ENCODE measurements around the gene STAT6. TPM values are rescaled to one million over a fixed set of nuclear protein-coding genes. Genes with fewer than 3 reads are reported as not detected.

Gene STAT6
- total RNA-seq, 1 donor from 2014 or later = 33.8 TPM

DNA sequence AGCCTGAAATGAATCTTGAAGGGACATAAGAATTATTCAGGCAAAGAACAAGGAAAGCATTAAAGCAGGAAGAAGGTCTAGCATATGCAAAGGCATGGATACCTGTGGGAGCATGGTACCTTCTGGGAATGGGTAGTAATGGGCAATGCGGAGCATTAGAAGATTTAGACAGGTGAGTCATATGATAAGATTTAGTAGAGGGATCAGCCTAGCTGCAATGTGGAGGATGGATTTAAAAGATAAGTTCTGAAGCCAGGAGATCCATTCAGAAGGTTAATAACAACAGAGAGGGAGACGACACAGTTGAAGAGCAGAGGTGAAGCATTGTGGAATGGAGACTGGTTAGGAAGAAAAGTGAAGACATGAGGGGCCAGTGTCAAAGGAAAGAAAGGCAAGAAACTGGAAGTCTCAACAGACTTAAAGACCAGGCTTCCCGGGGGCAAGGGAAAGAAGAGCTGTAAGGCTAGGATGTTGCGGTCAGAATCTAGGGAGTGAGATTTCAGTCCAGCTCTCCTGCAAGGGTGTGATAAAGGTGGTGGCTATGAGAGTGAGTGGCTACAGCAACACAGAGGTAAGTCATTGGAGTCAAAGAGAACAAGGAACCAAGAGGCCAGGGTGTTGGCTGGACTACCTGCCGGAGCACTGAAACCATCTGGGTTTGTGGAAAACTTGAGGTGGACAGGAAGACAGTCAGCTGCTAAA lies 5.6 kb upstream of the STAT6 start:
- H3K79me2 ChIP-seq (ENCODE audit: insufficient read depth, low read length) = no peaks in the 10 kb centered on the region
- peaks cover 15% of the 10 kb centered on the region for H3K4me1 ChIP-seq (ENCODE audit: insufficient read depth, low read length)
- H3K27ac ChIP-seq (ENCODE audit: low read depth, low read length) = no peak overlapping the region
- H2AFZ ChIP-seq (ENCODE audit: low read depth, low read length) = no peak overlapping the region
- H3K4me3 Mint-ChIP-seq (ENCODE audit: unreplicated experiment) = peak overlapping the region; percentile 31
- TF ChIP-seq, protein P1, sequence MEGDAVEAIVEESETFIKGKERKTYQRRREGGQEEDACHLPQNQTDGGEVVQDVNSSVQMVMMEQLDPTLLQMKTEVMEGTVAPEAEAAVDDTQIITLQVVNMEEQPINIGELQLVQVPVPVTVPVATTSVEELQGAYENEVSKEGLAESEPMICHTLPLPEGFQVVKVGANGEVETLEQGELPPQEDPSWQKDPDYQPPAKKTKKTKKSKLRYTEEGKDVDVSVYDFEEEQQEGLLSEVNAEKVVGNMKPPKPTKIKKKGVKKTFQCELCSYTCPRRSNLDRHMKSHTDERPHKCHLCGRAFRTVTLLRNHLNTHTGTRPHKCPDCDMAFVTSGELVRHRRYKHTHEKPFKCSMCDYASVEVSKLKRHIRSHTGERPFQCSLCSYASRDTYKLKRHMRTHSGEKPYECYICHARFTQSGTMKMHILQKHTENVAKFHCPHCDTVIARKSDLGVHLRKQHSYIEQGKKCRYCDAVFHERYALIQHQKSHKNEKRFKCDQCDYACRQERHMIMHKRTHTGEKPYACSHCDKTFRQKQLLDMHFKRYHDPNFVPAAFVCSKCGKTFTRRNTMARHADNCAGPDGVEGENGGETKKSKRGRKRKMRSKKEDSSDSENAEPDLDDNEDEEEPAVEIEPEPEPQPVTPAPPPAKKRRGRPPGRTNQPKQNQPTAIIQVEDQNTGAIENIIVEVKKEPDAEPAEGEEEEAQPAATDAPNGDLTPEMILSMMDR (IDR thresholded peaks at IDR 0.05; ENCODE audit: insufficient read depth, low read depth, low read length) = no peak
- TF ChIP-seq EZH2 (IDR thresholded peaks at IDR 0.05; ENCODE audit: insufficient read depth, low read length) = no peak
- no peaks in the 10 kb centered on the region for H3K9me3 ChIP-seq (ENCODE audit: insufficient read depth, low read depth, low read length)
- H4K20me1 ChIP-seq (ENCODE audit: insufficient read depth, low read length) = no peaks in the 10 kb centered on the region
- H3K36me3 ChIP-seq (ENCODE audit: insufficient read depth, low read length) = no peaks in the 10 kb centered on the region
- H3K4me3 ChIP-seq (ENCODE audit: insufficient read depth, low read depth, low read length) = no peak overlapping the region
- H3K27ac Mint-ChIP-seq (ENCODE audit: unreplicated experiment) = no peak overlapping the region
- no peak overlapping the region for H3K9ac ChIP-seq (ENCODE audit: low read length)
- no peak for FAIRE-seq
- H3K36me3 Mint-ChIP-seq (ENCODE audit: low read depth, unreplicated experiment) = peaks cover 6% of the 10 kb centered on the region
- no peak for DNase-seq (ENCODE audit: low read depth)
- peaks cover 9% of the 10 kb centered on the region for H3K27me3 Mint-ChIP-seq (ENCODE audit: low read depth, unreplicated experiment)
- peaks cover 15% of the 10 kb centered on the region for H3K4me1 Mint-ChIP-seq (ENCODE audit: low read depth, unreplicated experiment)
- no peaks in the 10 kb centered on the region for H3K27me3 ChIP-seq (ENCODE audit: insufficient read depth, low read length)
- H3K4me2 ChIP-seq (ENCODE audit: low read length) = no peak overlapping the region
- peaks cover 1% of the 10 kb centered on the region for H3K9me3 Mint-ChIP-seq (ENCODE audit: unreplicated experiment)

DNA sequence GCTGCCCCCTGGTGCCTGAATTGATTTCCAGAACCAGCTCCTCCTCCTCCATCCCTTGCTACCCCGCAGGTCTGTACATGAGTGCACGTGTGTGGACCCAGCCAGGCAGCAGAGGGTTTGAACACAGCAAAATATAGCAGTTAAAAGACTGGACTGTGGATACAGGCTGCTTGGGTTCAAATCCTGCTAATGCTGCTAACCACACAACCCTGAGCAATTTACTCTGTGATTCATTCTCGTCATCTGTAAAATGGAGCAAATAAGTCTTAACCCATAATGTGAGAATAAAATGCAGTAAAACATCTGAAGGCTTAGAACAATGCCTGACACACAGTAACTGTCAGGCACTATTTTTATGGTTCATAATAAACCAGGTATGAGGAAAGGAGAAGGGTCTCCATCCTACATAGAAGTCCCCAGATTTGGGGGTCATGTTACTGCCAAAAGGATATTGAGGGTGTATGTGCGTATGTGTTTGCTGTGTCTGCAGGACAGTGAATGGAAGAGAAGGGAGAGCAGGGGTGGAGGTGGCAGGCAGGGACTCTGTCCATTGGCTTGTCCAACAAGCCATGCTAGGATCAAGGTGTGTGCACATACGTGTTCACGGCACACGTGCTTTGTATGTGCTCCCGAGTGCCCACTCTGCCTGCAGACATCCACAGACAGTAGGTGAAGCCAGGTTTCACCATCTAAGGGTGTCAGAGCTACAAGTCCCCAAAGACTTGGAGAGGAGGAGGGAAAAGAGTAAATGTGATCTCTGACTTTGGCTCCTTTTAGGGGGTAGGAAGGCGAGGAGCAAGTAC lies 1.5 kb upstream of the STAT6 start:
- no peak for FAIRE-seq
- H3K36me3 ChIP-seq (ENCODE audit: insufficient read depth, low read length) = no peaks in the 10 kb centered on the region
- H3K9me3 Mint-ChIP-seq (ENCODE audit: unreplicated experiment) = peaks cover 1% of the 10 kb centered on the region

More for the DNA sequence above, 1.5 kb upstream of the STAT6 start:
- Histone ChIP-seq H3K4me1 (ENCODE audit: insufficient read depth, low read length) (peaks cover 29% of the 10 kb centered on the region), H3K27ac (ENCODE audit: low read depth, low read length) (peak overlapping the region; percentile 45), H3K27me3 (ENCODE audit: insufficient read depth, low read length) (no peaks in the 10 kb centered on the region), H3K4me3 (ENCODE audit: insufficient read depth, low read depth, low read length) (peak overlapping the region; percentile 63), H3K4me2 (ENCODE audit: low read length) (peak overlapping the region; percentile 90), H3K9me3 (ENCODE audit: insufficient read depth, low read depth, low read length) (no peaks in the 10 kb centered on the region), H3K79me2 (ENCODE audit: insufficient read depth, low read length) (no peaks in the 10 kb centered on the region), H2AFZ (ENCODE audit: low read depth, low read length) (peak overlapping the region; percentile 61), H3K9ac (ENCODE audit: low read length) (peak overlapping the region; percentile 76), H4K20me1 (ENCODE audit: insufficient read depth, low read length) (peaks cover 3% of the 10 kb centered on the region)
- no peaks in the 10 kb centered on the region for H3K36me3 Mint-ChIP-seq (ENCODE audit: low read depth, unreplicated experiment)
- DNase-seq (ENCODE audit: low read depth) = no peak
- TF ChIP-seq EZH2 (IDR thresholded peaks at IDR 0.05; ENCODE audit: insufficient read depth, low read length) = no peak
- TF ChIP-seq, protein P1 (IDR thresholded peaks at IDR 0.05; ENCODE audit: insufficient read depth, low read depth, low read length) = peak; percentile 60
- no peak overlapping the region for H3K4me3 Mint-ChIP-seq (ENCODE audit: unreplicated experiment)
- peaks cover 5% of the 10 kb centered on the region for H3K4me1 Mint-ChIP-seq (ENCODE audit: low read depth, unreplicated experiment)
- peaks cover 9% of the 10 kb centered on the region for H3K27me3 Mint-ChIP-seq (ENCODE audit: low read depth, unreplicated experiment)
- H3K27ac Mint-ChIP-seq (ENCODE audit: unreplicated experiment) = peak overlapping the region; percentile 96

Measured in astrocyte (in vitro differentiated cells and primary cell).